Left lung (tissue), 10 donors: Measurements from ENCODE around the gene SLC19A1. TPM values are rescaled to one million over a fixed set of nuclear protein-coding genes. Genes with fewer than 3 reads are reported as not detected.

Source experiments
- ATAC-seq: fragments of 200-7000 bp; cut with Tn5 transposase; one replicate; pipeline ENCODE4 v1.9.1; 2020; ENCODE audit warnings: moderate library complexity
- DNase-seq, 4 donors: peaks; one replicate each; pipeline ENCODE4 v3.0.0-alpha.2; 2013 to 2020
- H3K27ac ChIP-seq, 2 donors: fragments of 200-600 bp; sonication (generic) in 1 of 2; one replicate each; pipeline versions ENCODE4 v1.5.0 to v1.8.0; 2020 to 2021
- H3K27me3 ChIP-seq, 2 donors: fragments of 200-600 bp; sonication (generic) in 1 of 2; one replicate each; pipeline versions ENCODE4 v1.5.0 to v1.8.0; 2020 to 2021
- H3K36me3 ChIP-seq, 2 donors: fragments of 200-600 bp; sonication (generic) in 1 of 2; one replicate each; pipeline versions ENCODE4 v1.5.0 to v1.8.0; 2020 to 2021
- H3K4me1 ChIP-seq, 2 donors: fragments of 200-600 bp; one replicate each; pipeline ENCODE4 v1.8.0; 2021
- H3K4me3 ChIP-seq, 2 donors: fragments of 200-600 bp; sonication (generic) in 1 of 2; one replicate each; pipeline versions ENCODE4 v1.5.0 to v1.8.0; 2020 to 2021; ENCODE audit warnings: mild to moderate bottlenecking in 1 of 2
- H3K9me3 ChIP-seq, 2 donors: fragments of 200-600 bp; sonication (generic) in 1 of 2; one replicate each; pipeline versions ENCODE4 v1.5.0 to v1.8.0; 2020 to 2021
- intact Hi-C, 2 donors: fragments of 100-400 bp; cut with DNase I; formaldehyde crosslinking; loops; one replicate each; pipeline versions ENCODE4 v1.11.2 to v1.14.2; 2022
- polyA plus RNA-seq, 6 donors: library from polyadenylated mRNA; unstranded; fragments of 120-200 nt; gene quantifications; one replicate each; pipeline ENCODE4 v1.2.1, GENCODE V29; 2013; ENCODE audit not compliant: insufficient read length in 6 of 6
- total RNA-seq, 2 donors: library from RNA; stranded (reverse); fragmentation: NEBNext Ultra II Directional; extraction: Animal tissue kit (Norgen Biotek cat#: 25700); gene quantifications; one replicate each; pipeline ENCODE4 v1.2.1, GENCODE V29; 2021
- TF ChIP-seq, protein P1 (sequence below), 2 donors: fragments of 200-600 bp; sonication (generic) in 1 of 2; IDR thresholded peaks; one replicate each; pipeline versions ENCODE4 v1.5.0 to v1.8.0; 2021; ENCODE audit warnings: antibody characterized with exemption in 2 of 2
- donor health status: DM: no; HTN: yes; CAD: no.
- donor health status: DM: no; HTN: no; CAD: no.

The SLC19A1 gene
- total and polyA plus RNA-seq, 8 donors, result 22.4 to 50.4 (median 27.2) TPM

GRCh38 chr21:45510466-45510955 is 31.7 kb downstream of the SLC19A1 start:
- H3K4me3 ChIP-seq, result no peak overlapping the region
- peaks cover 0 to 61% of the 10 kb centered on the region in 2 donors for H3K36me3 ChIP-seq
- no peaks in the 10 kb centered on the region for H3K9me3 ChIP-seq
- no peak overlapping the region for H3K27ac ChIP-seq
- H3K27me3 ChIP-seq, result no peaks in the 10 kb centered on the region
- ATAC-seq (no peak), DNase-seq (peak in 2 of 4 donors; percentile 28 to 39)
- H3K4me1 ChIP-seq, result peaks cover 7 to 15% of the 10 kb centered on the region in 2 donors
- TF ChIP-seq, protein P1, sequence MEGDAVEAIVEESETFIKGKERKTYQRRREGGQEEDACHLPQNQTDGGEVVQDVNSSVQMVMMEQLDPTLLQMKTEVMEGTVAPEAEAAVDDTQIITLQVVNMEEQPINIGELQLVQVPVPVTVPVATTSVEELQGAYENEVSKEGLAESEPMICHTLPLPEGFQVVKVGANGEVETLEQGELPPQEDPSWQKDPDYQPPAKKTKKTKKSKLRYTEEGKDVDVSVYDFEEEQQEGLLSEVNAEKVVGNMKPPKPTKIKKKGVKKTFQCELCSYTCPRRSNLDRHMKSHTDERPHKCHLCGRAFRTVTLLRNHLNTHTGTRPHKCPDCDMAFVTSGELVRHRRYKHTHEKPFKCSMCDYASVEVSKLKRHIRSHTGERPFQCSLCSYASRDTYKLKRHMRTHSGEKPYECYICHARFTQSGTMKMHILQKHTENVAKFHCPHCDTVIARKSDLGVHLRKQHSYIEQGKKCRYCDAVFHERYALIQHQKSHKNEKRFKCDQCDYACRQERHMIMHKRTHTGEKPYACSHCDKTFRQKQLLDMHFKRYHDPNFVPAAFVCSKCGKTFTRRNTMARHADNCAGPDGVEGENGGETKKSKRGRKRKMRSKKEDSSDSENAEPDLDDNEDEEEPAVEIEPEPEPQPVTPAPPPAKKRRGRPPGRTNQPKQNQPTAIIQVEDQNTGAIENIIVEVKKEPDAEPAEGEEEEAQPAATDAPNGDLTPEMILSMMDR (IDR thresholded peaks at IDR 0.05), result no peak
- intact Hi-C loops, result no loop called here

DNA sequence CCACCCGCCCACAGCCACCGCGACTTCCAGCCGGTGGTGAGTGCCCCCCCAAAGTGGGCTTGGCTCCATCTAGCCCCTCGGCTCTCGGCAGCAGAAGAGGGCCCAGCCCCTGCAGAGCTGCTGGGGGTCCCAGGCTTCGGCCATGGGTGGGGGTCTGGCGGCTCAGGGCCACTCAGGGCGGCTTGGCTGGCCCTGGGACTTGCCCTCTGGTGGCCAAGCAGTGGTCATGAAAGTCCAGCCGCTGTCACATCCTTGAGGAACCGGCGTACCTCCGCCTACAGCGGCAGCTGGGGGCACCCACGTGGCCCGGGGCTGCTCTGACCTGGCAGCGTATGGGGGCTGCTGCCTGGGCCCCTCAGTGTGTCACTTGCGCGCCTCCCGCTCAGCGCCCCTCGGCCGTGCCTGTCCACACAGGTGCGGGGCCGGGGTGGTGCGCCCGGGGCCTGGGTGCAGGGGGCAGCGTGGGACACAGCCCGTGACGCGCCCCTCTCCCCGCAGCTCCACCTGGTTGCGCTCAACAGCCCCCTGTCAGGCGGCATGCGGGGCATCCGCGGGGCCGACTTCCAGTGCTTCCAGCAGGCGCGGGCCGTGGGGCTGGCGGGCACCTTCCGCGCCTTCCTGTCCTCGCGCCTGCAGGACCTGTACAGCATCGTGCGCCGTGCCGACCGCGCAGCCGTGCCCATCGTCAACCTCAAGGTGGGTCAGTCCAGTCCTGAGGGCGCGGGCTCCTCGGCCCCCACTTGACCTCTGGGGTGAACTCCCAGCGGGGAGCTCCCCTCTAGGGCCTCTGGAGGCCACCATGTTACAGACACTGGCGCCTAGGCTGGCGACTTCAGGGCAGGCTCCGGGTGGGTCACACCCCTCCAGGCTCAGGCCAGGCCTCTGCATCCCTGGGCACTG is 32.4 kb downstream of the SLC19A1 start:
- H3K36me3 ChIP-seq, result peaks cover 0 to 54% of the 10 kb centered on the region in 2 donors
- ATAC-seq (no peak), DNase-seq (peak in 2 of 4 donors; percentile 29 to 79)
- no peaks in the 10 kb centered on the region for H3K27me3 ChIP-seq
- no peaks in the 10 kb centered on the region for H3K9me3 ChIP-seq
- H3K4me3 ChIP-seq, result no peak overlapping the region
- TF ChIP-seq, protein P1 (IDR thresholded peaks at IDR 0.05), result no peak
- peaks cover 7 to 15% of the 10 kb centered on the region in 2 donors for H3K4me1 ChIP-seq
- intact Hi-C loops, result no loop called here
- no peak overlapping the region for H3K27ac ChIP-seq

DNA sequence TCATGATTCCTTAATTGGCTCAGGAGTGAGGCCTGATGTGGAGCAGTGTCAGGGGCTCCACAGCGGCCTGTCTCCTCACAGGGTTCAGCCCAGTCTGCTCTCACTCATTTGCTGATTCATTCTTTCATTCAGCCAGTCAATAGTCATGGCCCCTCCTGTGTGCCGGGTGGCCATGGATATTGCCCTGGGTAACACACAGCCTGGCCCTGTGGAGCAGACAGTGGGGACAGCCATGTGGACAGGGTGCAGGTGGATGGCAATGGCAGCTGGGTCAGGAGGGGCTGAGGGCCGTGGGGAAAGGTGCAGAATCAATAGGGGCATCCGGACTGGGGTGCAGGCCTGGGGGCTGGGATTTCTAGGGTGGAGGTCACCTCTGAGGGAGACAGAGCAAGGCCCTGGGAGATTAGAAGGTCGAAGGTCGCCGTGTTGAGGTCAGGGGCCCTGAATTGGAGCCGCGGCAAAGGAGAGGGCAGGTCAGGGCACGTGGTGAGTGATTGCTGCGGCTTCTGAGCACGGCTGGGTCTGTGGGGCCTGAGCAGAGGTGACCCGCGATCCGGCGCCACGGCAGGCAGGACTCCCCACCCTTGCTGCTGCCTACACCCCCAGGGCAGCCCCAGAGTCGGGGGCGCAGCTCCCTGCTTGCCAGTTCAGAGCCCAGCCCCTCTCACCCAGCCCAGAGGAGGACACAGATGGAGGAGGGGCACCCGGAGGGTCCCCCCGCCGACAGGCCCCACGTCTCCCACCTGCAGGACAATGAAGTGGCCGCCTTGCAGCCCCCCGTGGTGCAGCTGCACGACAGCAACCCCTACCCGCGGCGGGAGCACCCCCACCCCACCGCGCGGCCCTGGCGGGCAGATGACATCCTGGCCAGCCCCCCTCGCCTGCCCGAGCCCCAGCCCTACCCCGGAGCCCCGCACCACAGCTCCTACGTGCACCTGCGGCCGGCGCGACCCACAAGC is 33.4 kb downstream of the SLC19A1 start:
- no peaks in the 10 kb centered on the region for H3K9me3 ChIP-seq
- no peak for ATAC-seq
- peaks cover 3 to 13% of the 10 kb centered on the region in 2 donors for H3K4me1 ChIP-seq
- DNase-seq, result peak in 2 of 4 donors; percentile 30 to 73
- intact Hi-C loops, result no loop called here
- no peak overlapping the region for H3K27ac ChIP-seq
- TF ChIP-seq, protein P1 (IDR thresholded peaks at IDR 0.05), result no peak
- peaks cover 0 to 45% of the 10 kb centered on the region in 2 donors for H3K36me3 ChIP-seq
- no peaks in the 10 kb centered on the region for H3K27me3 ChIP-seq
- no peak overlapping the region for H3K4me3 ChIP-seq

DNA sequence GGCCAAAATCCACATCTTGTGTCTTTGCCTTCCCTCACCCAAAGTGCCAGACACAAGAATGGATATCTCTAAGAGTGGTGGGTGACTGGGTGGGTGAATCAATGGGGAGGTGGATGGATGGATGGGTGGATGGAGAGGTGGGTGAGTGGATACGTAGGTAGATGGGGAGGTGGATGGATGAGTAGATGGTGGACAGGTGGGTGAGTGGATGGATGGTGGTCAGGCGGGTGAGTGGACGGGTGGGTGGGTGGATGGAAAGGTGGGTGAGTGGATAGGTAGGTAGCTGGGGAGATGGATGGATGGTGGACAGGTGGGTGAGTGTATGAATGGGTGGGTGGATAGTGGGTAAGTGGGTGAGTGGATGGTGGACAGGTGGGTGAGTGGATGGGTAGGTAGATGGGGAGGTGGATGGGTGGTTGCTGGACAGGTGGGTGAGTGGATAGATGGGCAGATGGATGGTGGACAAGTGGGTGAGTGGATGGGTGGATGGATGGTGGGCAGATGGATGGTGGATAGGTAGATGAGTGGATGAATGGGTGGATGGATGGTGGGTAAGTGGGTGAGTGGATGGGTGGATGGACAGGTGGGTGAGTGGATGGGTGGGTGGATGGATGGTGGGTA is 34.2 kb downstream of the SLC19A1 start:
- Histone ChIP-seq H3K4me1 (peaks cover 0 to 4% of the 10 kb centered on the region in 2 donors), H3K9me3 (no peaks in the 10 kb centered on the region), H3K27ac (no peak overlapping the region), H3K27me3 (no peaks in the 10 kb centered on the region), H3K4me3 (no peak overlapping the region), H3K36me3 (peaks cover 0 to 36% of the 10 kb centered on the region in 2 donors)
- intact Hi-C loops, result no loop called here
- TF ChIP-seq, protein P1 (IDR thresholded peaks at IDR 0.05), result no peak
- ATAC-seq, result no peak
- peak in 1 of 4 donors; percentile 24 for DNase-seq
